ENCODE data around the gene ZHX3.

The ZHX3 gene

DNA sequence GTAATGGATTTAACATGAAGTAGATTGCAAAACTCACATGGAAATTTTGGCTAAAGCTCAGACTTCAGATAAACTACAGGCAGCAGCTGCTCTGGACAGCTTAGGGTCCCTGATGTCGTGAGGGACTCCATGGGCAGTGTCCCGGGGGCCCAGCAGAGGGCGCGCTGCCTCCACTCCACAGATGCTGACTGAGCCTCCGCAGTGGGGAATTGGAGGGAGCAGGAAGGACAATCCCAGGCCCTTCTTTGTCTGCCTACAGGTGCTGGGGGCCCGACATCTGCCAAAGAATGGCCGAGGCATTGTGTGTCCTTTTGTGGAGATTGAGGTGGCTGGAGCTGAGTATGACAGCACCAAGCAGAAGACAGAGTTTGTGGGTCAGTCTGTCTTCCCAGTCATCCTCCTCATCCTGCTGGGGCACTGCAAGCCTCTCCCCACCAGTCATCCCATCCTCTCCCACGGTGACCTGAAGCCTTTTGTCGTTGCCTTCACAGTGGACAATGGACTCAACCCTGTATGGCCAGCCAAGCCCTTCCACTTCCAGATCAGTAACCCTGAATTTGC lies 144.3 kb downstream of the ZHX3 start:
- Mint-ChIP-seq H3K27me3 (no peaks in the 10 kb centered on the region), H3K36me3 (no peaks in the 10 kb centered on the region), H3K4me3 (no peak overlapping the region), H3K9me3 (ENCODE audit: low read depth) (no peaks in the 10 kb centered on the region), H3K4me1 (ENCODE audit: low read depth) (peaks cover 39% of the 10 kb centered on the region), H3K27ac (peak overlapping the region; percentile 80)

DNA sequence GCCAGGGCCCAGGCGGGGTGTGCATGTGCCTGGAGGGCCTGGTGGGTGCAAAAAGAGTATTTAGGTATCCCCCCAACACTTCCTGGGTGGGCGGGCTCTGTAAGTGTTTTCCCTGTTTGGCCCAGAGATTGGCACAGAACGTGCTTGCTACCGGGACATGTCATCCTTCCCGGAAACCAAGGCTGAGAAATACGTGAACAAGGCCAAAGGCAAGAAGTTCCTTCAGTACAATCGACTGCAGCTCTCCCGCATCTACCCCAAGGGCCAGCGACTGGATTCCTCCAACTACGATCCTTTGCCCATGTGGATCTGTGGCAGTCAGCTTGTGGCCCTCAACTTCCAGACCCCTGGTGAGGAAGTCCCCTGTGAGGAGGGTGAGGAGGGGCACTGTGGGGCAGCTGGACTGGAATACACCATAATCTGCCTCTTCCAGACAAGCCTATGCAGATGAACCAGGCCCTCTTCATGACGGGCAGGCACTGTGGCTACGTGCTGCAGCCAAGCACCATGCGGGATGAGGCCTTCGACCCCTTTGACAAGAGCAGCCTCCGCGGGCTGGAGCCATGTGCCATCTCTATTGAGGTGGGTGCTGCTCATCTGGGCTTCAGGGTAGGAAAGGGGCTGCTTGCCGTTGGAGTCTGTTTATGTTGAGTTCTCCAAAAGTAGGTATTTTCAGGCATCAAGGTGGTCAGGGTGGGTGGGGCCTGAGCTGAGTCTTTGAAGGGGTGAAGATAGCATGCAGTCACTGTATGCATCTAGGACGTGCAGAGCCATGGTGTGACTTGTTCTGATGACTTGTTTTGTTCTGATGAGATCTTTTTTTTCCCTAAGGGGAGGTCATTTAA lies 145.0 kb downstream of the ZHX3 start:
- no peaks in the 10 kb centered on the region for H3K36me3 Mint-ChIP-seq
- H3K9me3 Mint-ChIP-seq (ENCODE audit: low read depth), result no peaks in the 10 kb centered on the region
- no peaks in the 10 kb centered on the region for H3K27me3 Mint-ChIP-seq
- H3K4me1 Mint-ChIP-seq (ENCODE audit: low read depth), result peaks cover 37% of the 10 kb centered on the region
- no peak overlapping the region for H3K4me3 Mint-ChIP-seq
- H3K27ac Mint-ChIP-seq, result peak overlapping the region; percentile 80

DNA sequence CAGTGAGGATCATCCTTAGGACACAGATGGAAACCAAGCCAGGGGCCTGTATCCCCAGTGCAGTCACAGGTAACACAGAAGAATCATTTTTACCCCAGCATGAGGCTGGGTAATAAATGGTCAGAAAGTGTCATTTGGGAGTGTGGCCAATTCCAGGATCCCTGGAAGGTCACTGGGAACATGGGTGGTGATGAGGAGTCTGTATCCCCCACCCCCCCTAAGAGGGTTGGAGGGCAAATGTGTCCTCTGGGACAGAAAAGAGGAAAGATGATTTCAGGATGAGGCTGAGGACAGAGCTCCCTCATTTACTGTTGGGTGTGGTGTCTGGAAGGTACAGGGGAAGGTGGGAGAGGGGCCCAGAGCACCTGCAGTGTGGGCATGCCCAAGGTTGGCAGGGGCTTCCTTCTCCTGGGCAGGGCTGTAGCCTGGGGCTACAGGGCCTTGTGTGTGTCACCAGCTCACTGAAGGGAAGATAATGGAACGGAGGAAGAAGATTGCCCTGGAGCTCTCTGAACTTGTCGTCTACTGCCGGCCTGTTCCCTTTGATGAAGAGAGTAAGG lies 145.7 kb downstream of the ZHX3 start:
- Mint-ChIP-seq H3K4me1 (ENCODE audit: low read depth) (peaks cover 44% of the 10 kb centered on the region), H3K27ac (peak overlapping the region; percentile 78), H3K27me3 (no peaks in the 10 kb centered on the region), H3K4me3 (no peak overlapping the region), H3K9me3 (ENCODE audit: low read depth) (no peaks in the 10 kb centered on the region), H3K36me3 (peaks cover 5% of the 10 kb centered on the region)

DNA sequence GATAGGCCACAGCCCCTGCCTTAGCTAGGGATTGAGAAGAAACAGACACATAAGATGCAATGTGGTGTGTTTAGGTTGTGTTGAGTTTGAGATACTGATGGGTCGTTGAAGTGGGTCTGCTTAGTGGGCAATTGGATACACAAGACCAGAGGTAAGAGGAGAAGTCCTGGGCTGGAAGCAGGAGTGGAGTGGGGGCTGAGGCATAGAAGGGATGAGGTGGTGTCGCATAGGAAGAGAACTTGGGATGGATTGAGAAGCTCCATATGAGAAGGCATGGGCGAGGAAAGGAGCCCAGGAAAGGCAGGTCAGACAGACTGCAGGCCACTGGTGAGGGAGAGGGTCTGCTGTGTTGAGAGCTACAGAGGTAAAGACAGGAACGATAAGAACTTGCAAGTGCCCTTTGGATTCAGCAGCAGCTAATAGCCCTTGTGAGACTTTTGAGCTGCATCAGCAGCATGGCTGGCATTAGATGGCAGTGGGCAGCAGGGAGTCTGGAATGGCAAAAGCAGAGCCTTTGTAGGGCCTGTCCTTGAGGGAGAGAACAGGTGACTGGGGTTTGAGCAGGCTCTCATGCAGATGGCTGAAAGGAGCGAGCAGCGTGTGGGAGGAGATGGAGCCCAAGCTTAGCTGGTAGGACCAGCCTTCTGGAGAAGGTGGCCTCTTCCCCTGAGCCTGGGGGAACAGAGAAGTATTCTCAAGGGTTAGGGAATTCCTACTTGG lies 147.0 kb downstream of the ZHX3 start:
- Mint-ChIP-seq H3K9me3 (ENCODE audit: low read depth) (no peaks in the 10 kb centered on the region), H3K4me1 (ENCODE audit: low read depth) (peaks cover 48% of the 10 kb centered on the region), H3K36me3 (peaks cover 5% of the 10 kb centered on the region), H3K27me3 (no peaks in the 10 kb centered on the region), H3K4me3 (no peak overlapping the region), H3K27ac (peak overlapping the region; percentile 81)

DNA sequence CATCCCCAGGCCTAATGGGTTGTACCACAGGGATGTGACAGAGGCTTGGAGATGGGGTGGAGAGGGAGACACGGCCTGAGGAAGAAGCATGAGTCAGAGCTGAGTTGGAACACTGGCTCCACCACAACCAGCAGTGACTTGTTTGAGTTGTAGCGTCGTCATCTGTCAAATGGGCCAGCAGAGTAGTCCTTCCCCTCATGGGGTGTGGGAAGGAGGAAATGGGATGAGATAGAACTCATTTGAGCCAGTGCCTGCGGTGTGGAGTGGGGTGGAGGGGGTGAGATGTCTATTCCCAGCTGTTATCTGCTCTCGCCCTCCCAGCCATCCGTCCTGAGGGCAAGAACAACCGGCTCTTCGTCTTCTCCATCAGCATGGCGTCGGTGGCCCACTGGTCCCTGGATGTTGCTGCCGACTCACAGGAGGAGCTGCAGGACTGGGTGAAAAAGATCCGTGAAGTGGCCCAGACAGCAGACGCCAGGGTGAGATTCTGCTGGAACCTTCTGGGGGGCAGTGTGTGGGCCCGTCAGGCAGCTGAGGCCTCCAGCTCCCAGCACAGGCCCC lies 147.7 kb downstream of the ZHX3 start:
- peaks cover 51% of the 10 kb centered on the region for H3K4me1 Mint-ChIP-seq (ENCODE audit: low read depth)
- H3K9me3 Mint-ChIP-seq (ENCODE audit: low read depth), result no peaks in the 10 kb centered on the region
- peaks cover 5% of the 10 kb centered on the region for H3K36me3 Mint-ChIP-seq
- peak overlapping the region; percentile 81 for H3K27ac Mint-ChIP-seq
- no peaks in the 10 kb centered on the region for H3K27me3 Mint-ChIP-seq
- H3K4me3 Mint-ChIP-seq, result no peak overlapping the region

DNA sequence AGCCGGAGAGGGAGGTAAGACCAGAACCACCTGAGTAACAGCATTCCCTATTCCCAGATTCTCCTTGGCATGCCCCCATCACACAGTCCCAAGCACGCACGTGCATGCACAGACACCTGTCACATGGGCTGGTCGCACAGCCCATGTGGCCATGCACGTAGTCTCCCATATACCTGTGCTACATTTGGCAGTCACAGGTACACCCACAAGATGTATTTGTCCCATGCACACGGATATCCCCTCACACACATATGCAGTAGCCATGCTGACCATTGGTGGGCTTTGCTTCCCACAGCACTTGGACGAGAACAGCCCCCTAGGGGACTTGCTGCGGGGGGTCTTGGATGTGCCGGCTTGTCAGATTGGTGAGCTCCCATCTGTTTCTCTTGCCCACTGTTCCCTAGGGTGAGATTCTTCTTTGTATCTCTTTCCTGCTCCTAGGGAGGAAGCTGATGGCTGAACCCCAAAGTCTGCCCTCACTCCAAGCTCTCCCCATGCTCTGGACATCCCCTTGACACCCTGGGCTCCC lies 148.3 kb downstream of the ZHX3 start:
- peak overlapping the region; percentile 81 for H3K27ac Mint-ChIP-seq
- H3K27me3 Mint-ChIP-seq, result no peaks in the 10 kb centered on the region
- no peaks in the 10 kb centered on the region for H3K9me3 Mint-ChIP-seq (ENCODE audit: low read depth)
- H3K4me3 Mint-ChIP-seq, result no peak overlapping the region
- H3K36me3 Mint-ChIP-seq, result peaks cover 7% of the 10 kb centered on the region
- peaks cover 50% of the 10 kb centered on the region for H3K4me1 Mint-ChIP-seq (ENCODE audit: low read depth)

DNA sequence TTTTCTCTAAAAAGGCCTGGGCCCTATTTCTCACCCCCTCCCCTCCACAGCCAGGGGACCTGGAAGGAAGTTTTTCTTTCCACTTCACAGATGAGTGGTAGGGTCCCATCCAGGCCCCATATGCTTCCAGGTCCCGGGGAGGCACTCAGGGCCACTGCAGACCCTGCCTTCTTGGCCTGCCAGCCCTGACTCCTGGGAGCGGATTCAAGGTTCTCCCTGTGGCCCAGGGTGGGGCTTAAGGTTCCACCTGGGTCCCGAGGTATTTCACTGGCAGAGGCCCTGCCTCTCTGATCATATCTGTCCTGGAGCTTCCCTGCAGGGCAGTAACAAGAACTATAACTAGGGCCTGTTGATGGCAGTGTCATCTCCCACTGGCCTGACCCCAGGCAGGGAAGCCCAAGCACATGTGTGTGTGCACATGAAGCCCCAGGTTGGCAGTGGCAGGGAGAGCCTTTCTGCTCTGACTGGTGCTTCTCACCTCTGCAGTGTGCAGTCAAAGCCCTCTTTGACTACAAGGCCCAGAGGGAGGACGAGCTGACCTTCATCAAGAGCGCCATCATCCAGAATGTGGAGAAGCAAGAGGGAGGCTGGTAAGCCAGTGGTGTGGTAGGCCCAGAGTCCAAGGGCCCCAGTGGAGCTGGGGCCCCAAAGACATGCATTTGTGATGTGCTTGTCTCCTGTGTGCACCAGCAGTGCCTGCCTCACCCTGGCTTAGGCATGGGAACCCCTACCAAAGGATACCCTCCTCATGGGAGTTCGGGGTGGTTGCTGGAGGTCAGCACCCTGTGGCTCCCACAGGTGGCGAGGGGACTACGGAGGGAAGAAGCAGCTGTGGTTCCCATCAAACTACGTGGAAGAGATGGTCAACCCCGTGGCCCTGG lies 149.0 kb downstream of the ZHX3 start:
- Mint-ChIP-seq H3K27ac (peak overlapping the region; percentile 81), H3K4me1 (ENCODE audit: low read depth) (peaks cover 54% of the 10 kb centered on the region)

DNA sequence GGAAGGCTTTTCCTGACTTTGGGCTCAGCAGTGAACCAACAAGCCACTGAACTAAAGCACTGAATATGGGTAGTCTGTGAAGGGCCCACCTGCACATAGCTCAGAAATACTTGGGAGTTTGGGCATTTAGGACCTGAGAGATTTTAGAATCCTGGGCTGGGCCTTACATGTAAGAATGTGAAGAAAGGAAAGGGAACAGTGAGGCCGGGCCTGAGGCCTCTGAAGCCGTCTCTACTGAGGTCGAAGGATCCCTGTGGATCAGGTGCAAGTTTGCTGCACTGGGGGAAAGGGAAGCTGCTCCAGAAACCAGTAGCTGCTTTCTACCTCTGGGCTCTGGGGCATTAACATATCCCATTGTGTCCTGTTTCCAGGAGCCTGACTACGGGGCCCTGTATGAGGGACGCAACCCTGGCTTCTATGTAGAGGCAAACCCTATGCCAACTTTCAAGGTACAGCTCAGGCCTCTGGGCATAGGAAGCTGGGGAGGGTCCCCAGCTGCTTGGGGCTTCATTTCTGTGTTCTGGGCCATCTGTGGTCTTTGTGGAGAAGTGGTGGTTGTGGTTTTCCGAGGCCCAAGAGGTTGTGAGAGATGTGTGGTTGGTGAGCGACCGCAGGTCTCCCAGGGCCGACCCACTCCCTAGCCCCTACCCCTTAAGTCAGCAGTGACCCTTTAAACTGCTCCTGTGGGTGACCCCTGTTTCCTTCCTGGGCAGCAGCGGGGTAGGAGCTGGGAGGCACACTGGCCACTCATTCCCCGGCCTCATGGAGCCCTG lies 149.9 kb downstream of the ZHX3 start:
- no peaks in the 10 kb centered on the region for H3K27me3 Mint-ChIP-seq
- no peaks in the 10 kb centered on the region for H3K9me3 Mint-ChIP-seq (ENCODE audit: low read depth)
- H3K4me1 Mint-ChIP-seq (ENCODE audit: low read depth), result peaks cover 54% of the 10 kb centered on the region
- peak overlapping the region; percentile 81 for H3K27ac Mint-ChIP-seq
- H3K4me3 Mint-ChIP-seq, result no peak overlapping the region
- H3K36me3 Mint-ChIP-seq, result peaks cover 8% of the 10 kb centered on the region

More for the DNA sequence above, 149.0 kb downstream of the ZHX3 start:
- no peaks in the 10 kb centered on the region for H3K27me3 Mint-ChIP-seq
- peaks cover 8% of the 10 kb centered on the region for H3K36me3 Mint-ChIP-seq
- H3K9me3 Mint-ChIP-seq (ENCODE audit: low read depth), result no peaks in the 10 kb centered on the region
- no peak overlapping the region for H3K4me3 Mint-ChIP-seq

DNA sequence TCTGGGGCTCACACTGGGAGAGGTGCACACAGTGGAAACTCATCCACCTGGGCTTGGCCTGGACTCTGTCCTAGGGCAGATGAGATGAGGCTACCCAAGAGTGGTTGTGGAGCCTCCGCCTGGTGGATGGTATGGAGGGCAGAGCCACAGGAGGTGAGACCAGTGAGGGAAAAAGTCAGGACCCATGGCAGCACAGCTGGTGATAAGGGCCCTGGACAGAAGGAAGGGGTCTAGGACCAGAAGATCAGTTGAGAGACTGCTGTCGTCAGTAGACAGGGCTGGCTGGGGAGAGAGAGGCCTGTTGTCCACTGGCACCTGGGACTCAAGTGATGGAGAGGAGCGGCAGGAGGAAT lies 150.4 kb downstream of the ZHX3 start:
- H3K27me3 Mint-ChIP-seq, result no peaks in the 10 kb centered on the region
- peaks cover 8% of the 10 kb centered on the region for H3K36me3 Mint-ChIP-seq
- peaks cover 57% of the 10 kb centered on the region for H3K4me1 Mint-ChIP-seq (ENCODE audit: low read depth)
- H3K9me3 Mint-ChIP-seq (ENCODE audit: low read depth), result no peaks in the 10 kb centered on the region
- H3K27ac Mint-ChIP-seq, result peak overlapping the region; percentile 81
- H3K4me3 Mint-ChIP-seq, result no peak overlapping the region

DNA sequence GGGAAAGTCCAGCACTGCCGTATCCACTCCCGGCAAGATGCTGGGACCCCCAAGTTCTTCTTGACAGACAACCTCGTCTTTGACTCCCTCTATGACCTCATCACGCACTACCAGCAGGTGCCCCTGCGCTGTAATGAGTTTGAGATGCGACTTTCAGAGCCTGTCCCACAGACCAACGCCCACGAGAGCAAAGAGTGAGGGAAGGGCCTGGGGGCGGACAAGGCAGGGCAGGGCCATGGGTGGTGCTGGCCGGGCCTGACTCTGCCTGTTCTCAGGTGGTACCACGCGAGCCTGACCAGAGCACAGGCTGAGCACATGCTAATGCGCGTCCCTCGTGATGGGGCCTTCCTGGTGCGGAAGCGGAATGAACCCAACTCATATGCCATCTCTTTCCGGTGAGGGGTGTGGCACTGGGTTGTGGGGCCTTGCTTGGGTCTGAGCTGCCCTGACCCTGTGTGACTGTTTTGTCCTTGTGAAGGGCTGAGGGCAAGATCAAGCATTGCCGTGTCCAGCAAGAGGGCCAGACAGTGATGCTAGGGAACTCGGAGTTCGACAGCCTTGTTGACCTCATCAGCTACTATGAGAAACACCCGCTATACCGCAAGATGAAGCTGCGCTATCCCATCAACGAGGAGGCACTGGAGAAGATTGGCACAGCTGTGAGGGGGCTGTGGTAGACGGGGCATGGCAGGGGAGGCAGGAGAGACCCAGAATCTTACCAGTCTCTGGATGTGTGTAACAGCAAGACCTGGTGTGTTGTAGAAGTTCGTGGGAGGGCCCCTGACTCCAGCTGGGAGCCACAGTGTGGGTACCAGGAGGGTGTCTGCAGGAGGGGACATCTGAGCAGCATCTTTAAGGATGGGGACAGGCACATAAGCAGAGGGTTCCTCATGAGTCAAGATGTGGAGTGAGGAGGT lies 151.1 kb downstream of the ZHX3 start:
- peak overlapping the region; percentile 81 for H3K27ac Mint-ChIP-seq
- peaks cover 57% of the 10 kb centered on the region for H3K4me1 Mint-ChIP-seq (ENCODE audit: low read depth)
- H3K27me3 Mint-ChIP-seq, result no peaks in the 10 kb centered on the region
- H3K4me3 Mint-ChIP-seq, result no peak overlapping the region
- H3K9me3 Mint-ChIP-seq (ENCODE audit: low read depth), result no peaks in the 10 kb centered on the region
- peaks cover 8% of the 10 kb centered on the region for H3K36me3 Mint-ChIP-seq

DNA sequence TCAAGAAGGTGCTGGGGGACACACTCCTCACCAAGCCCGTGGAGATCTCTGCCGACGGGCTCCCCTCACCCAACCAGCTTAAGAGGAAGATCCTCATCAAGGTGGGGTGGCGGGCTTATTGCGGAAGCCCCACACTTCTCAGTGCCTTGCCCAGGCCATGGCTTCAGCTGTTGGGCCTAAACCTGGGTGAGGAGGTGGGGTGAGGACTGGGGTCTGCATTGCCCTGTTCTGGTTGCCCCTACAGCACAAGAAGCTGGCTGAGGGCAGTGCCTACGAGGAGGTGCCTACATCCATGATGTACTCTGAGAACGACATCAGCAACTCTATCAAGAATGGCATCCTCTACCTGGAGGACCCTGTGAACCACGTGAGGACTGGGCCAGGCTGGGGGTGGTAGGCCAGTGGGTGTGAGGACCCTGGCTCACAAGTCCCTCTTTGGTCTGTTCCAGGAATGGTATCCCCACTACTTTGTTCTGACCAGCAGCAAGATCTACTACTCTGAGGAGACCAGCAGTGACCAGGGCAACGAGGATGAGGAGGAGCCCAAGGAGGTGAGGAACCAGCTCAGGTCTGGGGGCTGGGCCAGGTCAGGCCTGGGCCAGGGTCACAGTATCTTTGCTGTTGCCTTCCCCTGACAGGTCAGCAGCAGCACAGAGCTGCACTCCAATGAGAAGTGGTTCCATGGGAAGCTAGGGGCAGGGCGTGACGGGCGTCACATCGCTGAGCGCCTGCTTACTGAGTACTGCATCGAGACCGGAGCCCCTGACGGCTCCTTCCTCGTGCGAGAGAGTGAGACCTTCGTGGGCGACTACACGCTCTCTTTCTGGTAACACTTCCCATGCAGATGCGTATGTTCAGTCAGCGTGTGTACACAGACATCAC lies 152.3 kb downstream of the ZHX3 start:
- Mint-ChIP-seq H3K9me3 (ENCODE audit: low read depth) (no peaks in the 10 kb centered on the region), H3K27ac (peak overlapping the region; percentile 81), H3K4me3 (no peak overlapping the region), H3K36me3 (peaks cover 14% of the 10 kb centered on the region), H3K4me1 (ENCODE audit: low read depth) (peaks cover 59% of the 10 kb centered on the region), H3K27me3 (no peaks in the 10 kb centered on the region)

DNA sequence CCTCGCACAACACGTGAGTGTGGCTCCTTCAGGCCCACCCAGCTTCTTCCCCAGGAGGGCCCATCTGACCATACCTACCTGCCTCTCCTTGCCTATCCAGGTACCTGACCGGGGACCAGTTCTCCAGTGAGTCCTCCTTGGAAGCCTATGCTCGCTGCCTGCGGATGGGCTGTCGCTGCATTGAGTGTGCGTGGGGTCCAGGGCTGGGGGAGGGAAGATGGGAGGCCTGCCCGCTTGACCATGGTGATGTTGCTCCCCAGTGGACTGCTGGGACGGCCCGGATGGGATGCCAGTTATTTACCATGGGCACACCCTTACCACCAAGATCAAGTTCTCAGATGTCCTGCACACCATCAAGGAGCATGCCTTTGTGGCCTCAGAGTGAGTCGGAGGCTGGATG lies 153.7 kb downstream of the ZHX3 start:
- Mint-ChIP-seq H3K36me3 (peaks cover 20% of the 10 kb centered on the region), H3K27ac (peak overlapping the region; percentile 81)

More for the DNA sequence above, 153.7 kb downstream of the ZHX3 start:
- H3K4me3 Mint-ChIP-seq, result no peak overlapping the region
- peaks cover 71% of the 10 kb centered on the region for H3K4me1 Mint-ChIP-seq (ENCODE audit: low read depth)
- H3K9me3 Mint-ChIP-seq (ENCODE audit: low read depth), result no peaks in the 10 kb centered on the region
- no peaks in the 10 kb centered on the region for H3K27me3 Mint-ChIP-seq

All from activated naive CD8-positive, alpha-beta T cell (primary cell).